DND-41 (cell line): ENCODE results near the gene TMEM266.

Experiments used
- ATAC-seq: fragments of 200-7000 bp; cut with Tn5 transposase; 3 replicates; pipeline ENCODE4 v1.9.1; 2021; ENCODE audit warnings: low read depth; ENCODE audit not compliant: insufficient read depth
- DNase-seq: peaks from one replicate; pipeline ENCODE4 v3.0.0-alpha.2; 2020
- H2AFZ ChIP-seq: 2 replicates; pipeline ENCODE4 v1.6.0; 2012; ENCODE audit warnings: low read depth, low read length
- H3K27ac ChIP-seq: 2 replicates; pipeline ENCODE4 v1.5.1; 2012; ENCODE audit warnings: low read length, inconsistent platforms
- H3K27me3 ChIP-seq: fragments of 200-600 bp; sonication (generic); 2 replicates; pipeline ENCODE4 v1.6.0; 2012; ENCODE audit warnings: low read length, mild to moderate bottlenecking, inconsistent platforms; ENCODE audit not compliant: insufficient read depth, poor library complexity
- H3K36me3 ChIP-seq: 2 replicates; pipeline ENCODE4 v1.5.1; 2012; ENCODE audit warnings: low read length, inconsistent platforms; ENCODE audit not compliant: insufficient read depth
- H3K4me1 ChIP-seq: 2 replicates; pipeline ENCODE4 v1.5.1; 2012; ENCODE audit warnings: mild to moderate bottlenecking, low read length; ENCODE audit not compliant: insufficient read depth
- H3K4me2 ChIP-seq: 2 replicates; pipeline ENCODE4 v1.6.0; 2012; ENCODE audit warnings: mild to moderate bottlenecking, moderate library complexity, low read length, inconsistent platforms; ENCODE audit not compliant: insufficient read depth
- H3K4me3 ChIP-seq, 2 experiments: fragments of 200-600 bp in 1 of 2; shearing (Covaris generic) in 1 of 2; 2 replicates each; pipeline ENCODE4 v1.5.1; 2012 to 2016; ENCODE audit warnings: inconsistent platforms in 2 of 2, low read length in 2 of 2, mild to moderate bottlenecking in 2 of 2, low read depth in 1 of 2, moderate library complexity in 1 of 2
- H3K79me2 ChIP-seq: 2 replicates; pipeline ENCODE4 v1.6.0; 2012; ENCODE audit warnings: low read length, inconsistent platforms; ENCODE audit not compliant: insufficient read depth
- H3K9ac ChIP-seq: 2 replicates; pipeline ENCODE4 v1.6.0; 2012; ENCODE audit warnings: low read depth, mild to moderate bottlenecking, inconsistent platforms, low read length, moderate library complexity
- H3K9me3 ChIP-seq: 2 replicates; pipeline ENCODE4 v1.5.1; 2012; ENCODE audit warnings: low read length, moderate library complexity, mild to moderate bottlenecking, inconsistent platforms; ENCODE audit not compliant: insufficient read depth, severe bottlenecking
- H4K20me1 ChIP-seq: 2 replicates; pipeline ENCODE4 v1.6.0; 2012; ENCODE audit warnings: low read length; ENCODE audit not compliant: insufficient read depth
- EZH2 ChIP-seq: IDR thresholded peaks from 3 replicates; pipeline ENCODE4 v1.6.1; 2012; ENCODE audit warnings: borderline replicate concordance, low read depth, mild to moderate bottlenecking, moderate library complexity, low read length, inconsistent platforms; ENCODE audit not compliant: severe bottlenecking
- TF ChIP-seq, protein P1 (sequence below): IDR thresholded peaks from 2 replicates; pipeline ENCODE4 v1.5.1; 2012; ENCODE audit warnings: borderline replicate concordance, low read length, moderate library complexity, mild to moderate bottlenecking; ENCODE audit not compliant: poor library complexity, severe bottlenecking; ENCODE audit errors: extremely low read depth

TMEM266 gene

DNA sequence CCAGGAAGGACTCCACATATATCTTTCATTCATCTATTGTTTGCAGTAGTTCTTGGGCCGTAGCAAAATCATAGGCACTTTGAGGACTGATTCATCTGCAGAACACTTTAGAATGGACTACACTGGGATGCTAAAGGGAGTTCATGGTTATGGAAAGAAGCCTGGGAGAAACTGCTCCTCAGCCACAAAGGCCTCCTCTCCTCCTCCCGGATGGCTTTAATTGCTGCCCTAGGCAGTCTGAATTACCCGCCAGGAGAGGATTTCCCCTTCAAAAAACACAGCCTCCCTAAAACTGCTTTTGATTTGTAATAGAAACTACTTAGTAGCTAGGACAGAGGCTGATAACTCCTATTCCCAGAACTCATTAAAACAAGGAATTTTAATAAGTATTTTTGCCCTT lies 4.6 kb downstream of the TMEM266 start:
- no peak for TF ChIP-seq EZH2
- TF ChIP-seq, protein P1, sequence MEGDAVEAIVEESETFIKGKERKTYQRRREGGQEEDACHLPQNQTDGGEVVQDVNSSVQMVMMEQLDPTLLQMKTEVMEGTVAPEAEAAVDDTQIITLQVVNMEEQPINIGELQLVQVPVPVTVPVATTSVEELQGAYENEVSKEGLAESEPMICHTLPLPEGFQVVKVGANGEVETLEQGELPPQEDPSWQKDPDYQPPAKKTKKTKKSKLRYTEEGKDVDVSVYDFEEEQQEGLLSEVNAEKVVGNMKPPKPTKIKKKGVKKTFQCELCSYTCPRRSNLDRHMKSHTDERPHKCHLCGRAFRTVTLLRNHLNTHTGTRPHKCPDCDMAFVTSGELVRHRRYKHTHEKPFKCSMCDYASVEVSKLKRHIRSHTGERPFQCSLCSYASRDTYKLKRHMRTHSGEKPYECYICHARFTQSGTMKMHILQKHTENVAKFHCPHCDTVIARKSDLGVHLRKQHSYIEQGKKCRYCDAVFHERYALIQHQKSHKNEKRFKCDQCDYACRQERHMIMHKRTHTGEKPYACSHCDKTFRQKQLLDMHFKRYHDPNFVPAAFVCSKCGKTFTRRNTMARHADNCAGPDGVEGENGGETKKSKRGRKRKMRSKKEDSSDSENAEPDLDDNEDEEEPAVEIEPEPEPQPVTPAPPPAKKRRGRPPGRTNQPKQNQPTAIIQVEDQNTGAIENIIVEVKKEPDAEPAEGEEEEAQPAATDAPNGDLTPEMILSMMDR, result no peak
- Histone ChIP-seq H3K4me2 (no peak overlapping the region), H4K20me1 (no peaks in the 10 kb centered on the region), H3K4me3 (no peak overlapping the region), H2AFZ (no peak overlapping the region), H3K79me2 (no peaks in the 10 kb centered on the region), H3K27ac (no peak overlapping the region), H3K9ac (no peak overlapping the region), H3K9me3 (no peaks in the 10 kb centered on the region), H3K4me1 (peaks cover 9% of the 10 kb centered on the region), H3K36me3 (no peaks in the 10 kb centered on the region), H3K27me3 (peaks cover 47% of the 10 kb centered on the region)
- DNase-seq, result no peak
- ATAC-seq, result no peak

DNA sequence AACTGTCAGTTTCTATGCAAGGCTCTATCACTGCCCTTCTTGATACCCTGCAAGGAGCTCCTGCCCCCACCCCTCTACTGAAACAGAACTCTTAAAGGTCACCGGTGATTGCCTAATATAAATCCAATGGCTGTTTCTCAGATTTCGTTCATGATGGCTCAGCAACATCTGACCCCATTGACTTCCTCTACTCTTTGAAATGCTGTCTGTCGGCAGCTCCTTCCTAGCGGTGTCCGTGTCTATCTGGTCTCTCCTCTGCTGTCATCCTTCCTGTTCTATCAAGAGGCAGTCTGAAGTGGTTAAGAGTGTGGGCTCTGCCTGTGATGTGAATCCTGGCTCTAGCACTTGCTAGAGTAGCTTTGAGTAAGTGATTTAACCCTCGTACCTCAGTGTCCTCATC lies 5.5 kb downstream of the TMEM266 start:
- Histone ChIP-seq H4K20me1 (no peaks in the 10 kb centered on the region), H3K79me2 (no peaks in the 10 kb centered on the region), H2AFZ (no peak overlapping the region), H3K4me1 (peaks cover 2% of the 10 kb centered on the region), H3K27me3 (peaks cover 41% of the 10 kb centered on the region), H3K27ac (no peak overlapping the region), H3K9ac (no peak overlapping the region), H3K36me3 (no peaks in the 10 kb centered on the region), H3K4me2 (no peak overlapping the region), H3K9me3 (no peaks in the 10 kb centered on the region), H3K4me3 (no peak overlapping the region)
- peak; percentile 85 for ATAC-seq
- peak; percentile 27 for DNase-seq
- no peak for TF ChIP-seq EZH2
- TF ChIP-seq, protein P1, result no peak

DNA sequence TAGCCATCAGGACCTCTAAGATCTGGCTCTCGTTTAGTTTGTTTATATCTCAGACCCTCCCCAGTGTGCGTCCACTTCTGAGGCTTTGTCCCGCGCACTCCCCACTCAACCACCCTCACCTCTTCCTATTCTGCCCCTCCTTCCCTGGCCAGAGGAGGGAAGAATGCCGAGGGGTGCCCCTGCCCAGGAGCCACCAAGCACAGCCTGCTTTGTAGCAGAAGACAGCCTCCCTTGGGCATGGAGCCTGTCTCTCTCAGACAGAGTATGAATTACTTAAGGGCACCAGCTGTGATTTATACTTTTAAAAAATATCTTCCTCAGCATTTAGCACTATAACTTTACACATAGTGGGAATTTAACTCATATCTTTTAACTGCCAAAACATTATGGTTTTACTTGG lies 6.0 kb downstream of the TMEM266 start:
- no peak for TF ChIP-seq EZH2
- TF ChIP-seq, protein P1, result no peak
- no peaks in the 10 kb centered on the region for H3K9me3 ChIP-seq
- H3K4me3 ChIP-seq, result no peak overlapping the region
- H3K4me1 ChIP-seq, result no peaks in the 10 kb centered on the region
- H2AFZ ChIP-seq, result no peak overlapping the region
- no peak for ATAC-seq
- H3K27ac ChIP-seq, result no peak overlapping the region
- H3K36me3 ChIP-seq, result no peaks in the 10 kb centered on the region
- no peak for DNase-seq
- no peak overlapping the region for H3K9ac ChIP-seq
- no peaks in the 10 kb centered on the region for H4K20me1 ChIP-seq
- H3K27me3 ChIP-seq, result peaks cover 35% of the 10 kb centered on the region
- no peak overlapping the region for H3K4me2 ChIP-seq
- no peaks in the 10 kb centered on the region for H3K79me2 ChIP-seq

DNA sequence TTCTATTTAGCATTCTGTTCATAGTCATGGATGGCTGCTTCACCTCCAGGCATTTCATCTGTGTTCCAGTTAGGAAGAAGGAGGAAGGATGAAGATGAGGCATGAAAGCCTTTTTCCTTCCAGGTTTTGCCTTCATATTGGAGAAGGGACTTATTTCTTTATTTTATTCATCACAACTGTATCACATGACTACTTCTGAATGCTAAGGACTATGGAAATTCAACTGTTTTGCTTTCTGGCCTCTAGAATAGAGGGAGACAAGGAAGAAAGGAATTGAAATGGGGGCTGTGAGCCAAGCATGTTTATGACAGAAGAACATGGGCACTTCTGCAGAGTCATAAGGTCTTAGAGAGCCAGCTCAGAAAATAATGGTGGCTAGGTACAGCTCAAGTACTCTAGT lies 10.4 kb downstream of the TMEM266 start:
- Histone ChIP-seq H3K36me3 (no peaks in the 10 kb centered on the region), H3K4me3 (no peak overlapping the region), H3K9ac (no peak overlapping the region), H3K9me3 (no peaks in the 10 kb centered on the region), H2AFZ (no peak overlapping the region), H3K79me2 (no peaks in the 10 kb centered on the region), H3K4me1 (no peaks in the 10 kb centered on the region), H3K4me2 (no peak overlapping the region), H3K27ac (no peak overlapping the region), H4K20me1 (no peaks in the 10 kb centered on the region), H3K27me3 (peaks cover 14% of the 10 kb centered on the region)
- DNase-seq, result no peak
- ATAC-seq, result no peak
- TF ChIP-seq, protein P1, result no peak
- TF ChIP-seq EZH2, result no peak
